Inferior parietal cortex (tissue), 1 donor: ENCODE measurements around the gene NEURL1B.
"Not testable (repeated sequence)": the region's sequence is repeated elsewhere in the genome, so short reads cannot be mapped to it uniquely, and the experiment has no call there.

Experiments used
- DNase-seq: peaks from one replicate; pipeline ENCODE4 v3.0.0-alpha.2; 2016; ENCODE audit errors: extremely low spot score

Gene NEURL1B

GRCh38 chr5:172640822-172641358, at the start of gene NEURL1B:
NEURL1B (plus strand) TSS chr5:172641263; CDS start chr5:172641407, 144 bp downstream.
- DNase-seq = peak; percentile 55

GRCh38 chr5:172591636-172592035, 49.4 kb upstream of the NEURL1B start:
- DNase-seq = no peak

- no peak for DNase-seq
These were observed 48.2 kb upstream of the NEURL1B start for GRCh38 chr5:172592881-172593280.

GRCh38 chr5:172593306-172593705, 47.8 kb upstream of the NEURL1B start:
- DNase-seq = no peak

- no peak for DNase-seq
These were observed 47.3 kb upstream of the NEURL1B start for GRCh38 chr5:172593721-172594235.

- no peak for DNase-seq
These were observed 46.6 kb upstream of the NEURL1B start for GRCh38 chr5:172594431-172594830.

- DNase-seq = no peak
These were observed 46.1 kb upstream of the NEURL1B start for GRCh38 chr5:172594867-172595466.

- no peak for DNase-seq
These were observed 45.2 kb upstream of the NEURL1B start for GRCh38 chr5:172595596-172596455.

- no peak for DNase-seq
These were observed 44.3 kb upstream of the NEURL1B start for GRCh38 chr5:172596638-172597231.

- DNase-seq = no peak
These were observed 43.3 kb upstream of the NEURL1B start for GRCh38 chr5:172597755-172598155.

GRCh38 chr5:172598251-172599203, 42.5 kb upstream of the NEURL1B start:
- DNase-seq = no peak

GRCh38 chr5:172599204-172599567, 41.9 kb upstream of the NEURL1B start:
- no peak for DNase-seq

GRCh38 chr5:172600571-172600970, 40.5 kb upstream of the NEURL1B start:
- DNase-seq = no peak

- not testable (repeated sequence) for DNase-seq
These were observed 39.5 kb upstream of the NEURL1B start for GRCh38 chr5:172601576-172601975.

- DNase-seq = no peak
These were observed 38.3 kb upstream of the NEURL1B start for GRCh38 chr5:172602783-172603231.

GRCh38 chr5:172603251-172603806, 37.7 kb upstream of the NEURL1B start:
- no peak for DNase-seq

GRCh38 chr5:172605466-172605865, 35.6 kb upstream of the NEURL1B start:
- DNase-seq = no peak

GRCh38 chr5:172606156-172606785, 34.8 kb upstream of the NEURL1B start:
- no peak for DNase-seq

- no peak for DNase-seq
These were observed 33.8 kb upstream of the NEURL1B start for GRCh38 chr5:172607213-172607793.

- no peak for DNase-seq
These were observed 32.3 kb upstream of the NEURL1B start for GRCh38 chr5:172608773-172609172.
